Vagina (tissue), 2 donors: Measurements from ENCODE around the gene EBF3. TPM values are rescaled to one million over a fixed set of nuclear protein-coding genes. Genes with fewer than 3 reads are reported as not detected.
"Not testable (repeated sequence)": the region's sequence is repeated elsewhere in the genome, so short reads cannot be mapped to it uniquely, and the experiment has no call there.

Source experiments
- DNase-seq, 2 donors: peaks; one replicate each; pipeline ENCODE4 v3.0.0-alpha.2; 2017; ENCODE audit errors: extremely low spot score in 2 of 2
- H3K27ac ChIP-seq: fragments of 200-600 bp; sonication (generic); one replicate; pipeline ENCODE4 v1.5.1; 2019
- H3K27me3 ChIP-seq: fragments of 200-600 bp; sonication (generic); one replicate; pipeline ENCODE4 v1.5.1; 2019
- H3K36me3 ChIP-seq, 2 donors: fragments of 200-600 bp; sonication (generic); one replicate each; pipeline ENCODE4 v1.5.1; 2017 to 2019
- H3K4me1 ChIP-seq: fragments of 200-600 bp; sonication (generic); one replicate; pipeline ENCODE4 v1.5.1; 2019
- H3K4me3 ChIP-seq, 2 donors: fragments of 200-600 bp; sonication (generic); 1 replicate in 1 of 2; 2 replicates in 1 of 2; pipeline ENCODE4 v1.5.1; 2016 to 2019
- H3K9me3 ChIP-seq: fragments of 200-600 bp; sonication (generic); one replicate; pipeline ENCODE4 v1.5.1; 2019
- CTCF ChIP-seq, 3 experiments: fragments of 450-650 bp in 2 of 3; fragments of 200-600 bp in 1 of 3; sonication (generic) in 1 of 3; IDR thresholded peaks; one replicate each; pipeline ENCODE4 v1.5.1; 2017 to 2019; ENCODE audit warnings: antibody characterized with exemption in 3 of 3, mild to moderate bottlenecking in 2 of 3, moderate library complexity in 2 of 3
- POLR2A ChIP-seq, 2 donors: fragments of 450-650 bp; IDR thresholded peaks; one replicate each; pipeline ENCODE4 v1.6.1; 2017; ENCODE audit warnings: antibody characterized with exemption in 2 of 2, mild to moderate bottlenecking in 2 of 2, moderate library complexity in 2 of 2
- POLR2AphosphoS5 ChIP-seq, 2 donors: sonication (generic); formaldehyde crosslinking; IDR thresholded peaks; one replicate each; pipeline ENCODE4 v1.9.0; 2017; ENCODE audit warnings: antibody characterized with exemption in 2 of 2, mild to moderate bottlenecking in 2 of 2, low read depth in 1 of 2; ENCODE audit not compliant: insufficient read depth in 1 of 2
- intact Hi-C: fragments of 100-400 bp; cut with DNase I; formaldehyde crosslinking; loops from one replicate; pipeline ENCODE4 v1.15.1; 2023
- total RNA-seq: library from RNA; depleted of rRNA; stranded (reverse); fragments of >200 nt; gene quantifications from one replicate; pipeline ENCODE4 v1.2.3, GENCODE V29; 2016

The EBF3 gene
- total RNA-seq, 1 donor from 2014 or later = 10.6 TPM

DNA sequence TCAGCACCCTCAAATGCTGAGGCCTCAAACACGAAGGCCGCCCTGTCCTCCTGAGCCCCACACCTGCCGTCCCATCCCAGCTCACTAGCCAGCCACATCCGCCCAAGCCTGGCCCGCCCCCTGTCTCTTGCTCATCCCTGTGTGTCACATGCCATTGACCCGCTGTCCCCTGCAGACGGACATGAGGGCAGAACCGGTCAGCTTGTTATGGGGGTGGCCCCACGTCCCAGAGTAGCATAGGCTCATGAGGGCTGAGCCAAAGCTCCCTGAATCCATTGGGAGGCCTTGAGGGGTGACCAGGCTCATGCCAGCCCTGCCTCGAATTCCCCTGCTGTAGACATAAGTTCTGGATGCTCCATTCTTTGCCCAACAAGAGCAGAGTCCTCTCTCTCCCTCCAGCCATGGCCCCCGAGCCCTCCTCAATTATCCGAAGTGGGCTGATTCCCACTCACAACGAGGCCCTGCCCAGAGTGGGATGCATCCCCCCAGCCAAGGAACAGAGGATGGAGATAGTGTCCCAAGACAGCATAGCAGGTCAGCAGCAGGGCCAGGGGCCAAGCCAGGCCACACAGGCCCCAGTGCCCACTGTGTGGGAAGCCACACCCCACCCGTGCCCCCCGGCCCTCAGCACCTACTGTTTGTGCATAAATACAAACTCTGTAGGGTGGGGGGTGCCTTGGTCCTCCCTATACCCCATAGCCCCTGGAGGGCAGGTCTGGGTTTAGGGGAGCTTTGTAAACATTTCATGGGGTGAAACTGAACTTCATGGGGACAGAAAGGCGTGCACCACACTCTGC is 42.1 kb downstream of the EBF3 start:
- TF ChIP-seq POLR2A (IDR thresholded peaks at IDR 0.05) = no peak
- no peak for TF ChIP-seq POLR2AphosphoS5 (IDR thresholded peaks at IDR 0.05; ENCODE audit: insufficient read depth in 1 of 2, low read depth in 1 of 2)
- TF ChIP-seq CTCF (IDR thresholded peaks at IDR 0.05) = no peak
- H3K9me3 ChIP-seq = no peaks in the 10 kb centered on the region
- H3K4me3 ChIP-seq = no peak overlapping the region
- no peaks in the 10 kb centered on the region for H3K4me1 ChIP-seq
- no peaks in the 10 kb centered on the region for H3K36me3 ChIP-seq
- no peaks in the 10 kb centered on the region for H3K27me3 ChIP-seq
- H3K27ac ChIP-seq = no peak overlapping the region
- intact Hi-C loops = no loop called here
- DNase-seq = no peak

- no peak for TF ChIP-seq POLR2AphosphoS5 (IDR thresholded peaks at IDR 0.05; ENCODE audit: insufficient read depth in 1 of 2, low read depth in 1 of 2)
- no peak for TF ChIP-seq CTCF (IDR thresholded peaks at IDR 0.05)
- no peak for TF ChIP-seq POLR2A (IDR thresholded peaks at IDR 0.05)
These were observed 42.9 kb downstream of the EBF3 start for GRCh38 chr10:129921065-129921670.

GRCh38 chr10:129920187-129920586 is 43.9 kb downstream of the EBF3 start:
- H3K36me3 ChIP-seq, intact Hi-C loops, H3K27ac ChIP-seq, H3K4me3 ChIP-seq, H3K4me1 ChIP-seq, DNase-seq, H3K9me3 ChIP-seq, H3K27me3 ChIP-seq: not testable (repeated sequence)

More at GRCh38 chr10:129921065-129921670, 42.9 kb downstream of the EBF3 start:
- no peaks in the 10 kb centered on the region for H3K4me1 ChIP-seq
- intact Hi-C loops = no loop called here
- no peak overlapping the region for H3K27ac ChIP-seq
- H3K27me3 ChIP-seq = no peaks in the 10 kb centered on the region
- no peaks in the 10 kb centered on the region for H3K36me3 ChIP-seq
- DNase-seq = no peak
- no peaks in the 10 kb centered on the region for H3K9me3 ChIP-seq
- no peak overlapping the region for H3K4me3 ChIP-seq

- no peaks in the 10 kb centered on the region for H3K9me3 ChIP-seq
- no peaks in the 10 kb centered on the region for H3K36me3 ChIP-seq
- H3K27ac ChIP-seq = no peak overlapping the region
- no peak for DNase-seq
- no peaks in the 10 kb centered on the region for H3K4me1 ChIP-seq
- H3K4me3 ChIP-seq = no peak overlapping the region
- no peaks in the 10 kb centered on the region for H3K27me3 ChIP-seq
- intact Hi-C loops = no loop called here
- no peak for TF ChIP-seq CTCF (IDR thresholded peaks at IDR 0.05)
- no peak for TF ChIP-seq POLR2AphosphoS5 (IDR thresholded peaks at IDR 0.05; ENCODE audit: insufficient read depth in 1 of 2, low read depth in 1 of 2)
- TF ChIP-seq POLR2A (IDR thresholded peaks at IDR 0.05) = no peak
These were observed 44.7 kb downstream of the EBF3 start for GRCh38 chr10:129919358-129919757.

GRCh38 chr10:129918836-129919235 is 45.2 kb downstream of the EBF3 start:
- no peak overlapping the region for H3K27ac ChIP-seq
- H3K36me3 ChIP-seq = no peaks in the 10 kb centered on the region
- H3K9me3 ChIP-seq = no peaks in the 10 kb centered on the region
- DNase-seq = no peak
- intact Hi-C loops = no loop called here
- H3K4me1 ChIP-seq = no peaks in the 10 kb centered on the region
- TF ChIP-seq POLR2A (IDR thresholded peaks at IDR 0.05) = no peak
- TF ChIP-seq POLR2AphosphoS5 (IDR thresholded peaks at IDR 0.05; ENCODE audit: insufficient read depth in 1 of 2, low read depth in 1 of 2) = no peak
- no peak for TF ChIP-seq CTCF (IDR thresholded peaks at IDR 0.05)
- H3K4me3 ChIP-seq = no peak overlapping the region
- no peaks in the 10 kb centered on the region for H3K27me3 ChIP-seq
